ENCODE results near the gene ACYP1. TPM values are rescaled to one million over a fixed set of nuclear protein-coding genes. Genes with fewer than 3 reads are reported as not detected.
"Not testable (repeated sequence)": the region's sequence is repeated elsewhere in the genome, so short reads cannot be mapped to it uniquely, and the experiment has no call there.

Gene ACYP1
- total and polyA plus RNA-seq, 2 experiments from 2014 or later: 7.1 to 19.5 TPM

DNA sequence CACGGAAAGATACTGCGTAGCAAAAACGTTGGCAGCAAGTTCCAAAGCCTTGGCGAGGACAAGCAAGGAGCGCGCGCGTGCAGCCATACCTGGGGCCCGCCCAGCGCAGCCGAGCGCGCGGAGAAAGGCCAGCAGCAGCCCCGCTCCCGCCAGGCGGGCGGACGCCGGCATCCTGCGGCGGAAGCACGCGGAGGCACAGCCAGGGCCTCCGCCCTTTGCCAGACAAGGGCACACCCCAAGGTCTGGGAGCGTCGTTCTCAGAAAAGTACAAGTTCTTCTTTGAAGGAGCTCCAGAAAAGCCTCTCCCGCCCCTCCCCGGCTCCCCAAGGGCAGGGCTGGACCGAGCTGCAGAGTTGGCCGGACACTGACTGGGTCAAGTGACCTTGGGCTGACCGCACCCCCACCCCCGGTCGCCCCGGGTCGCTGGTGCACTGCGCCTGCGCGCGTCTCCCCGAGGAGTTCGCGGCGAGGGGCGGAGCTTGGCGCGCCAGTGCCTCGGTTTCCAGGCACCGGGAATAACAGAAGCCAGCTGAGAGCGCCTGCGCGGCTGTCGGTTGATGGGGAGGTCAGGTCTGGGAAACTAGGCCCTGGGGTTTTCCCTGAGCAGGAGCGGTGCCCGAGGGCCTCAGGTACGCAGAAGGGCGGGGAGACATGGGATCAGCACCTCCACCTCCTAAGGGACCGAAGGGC, 5.4 kb upstream of the ACYP1 start, which contains the start of gene ZC2HC1C:
TSS of gene ZC2HC1C (plus strand) at position 521 of the 690 bp plus-strand sequence. CDS start 933 bp downstream, outside the sequence.
- TF ChIP-seq, protein P1, sequence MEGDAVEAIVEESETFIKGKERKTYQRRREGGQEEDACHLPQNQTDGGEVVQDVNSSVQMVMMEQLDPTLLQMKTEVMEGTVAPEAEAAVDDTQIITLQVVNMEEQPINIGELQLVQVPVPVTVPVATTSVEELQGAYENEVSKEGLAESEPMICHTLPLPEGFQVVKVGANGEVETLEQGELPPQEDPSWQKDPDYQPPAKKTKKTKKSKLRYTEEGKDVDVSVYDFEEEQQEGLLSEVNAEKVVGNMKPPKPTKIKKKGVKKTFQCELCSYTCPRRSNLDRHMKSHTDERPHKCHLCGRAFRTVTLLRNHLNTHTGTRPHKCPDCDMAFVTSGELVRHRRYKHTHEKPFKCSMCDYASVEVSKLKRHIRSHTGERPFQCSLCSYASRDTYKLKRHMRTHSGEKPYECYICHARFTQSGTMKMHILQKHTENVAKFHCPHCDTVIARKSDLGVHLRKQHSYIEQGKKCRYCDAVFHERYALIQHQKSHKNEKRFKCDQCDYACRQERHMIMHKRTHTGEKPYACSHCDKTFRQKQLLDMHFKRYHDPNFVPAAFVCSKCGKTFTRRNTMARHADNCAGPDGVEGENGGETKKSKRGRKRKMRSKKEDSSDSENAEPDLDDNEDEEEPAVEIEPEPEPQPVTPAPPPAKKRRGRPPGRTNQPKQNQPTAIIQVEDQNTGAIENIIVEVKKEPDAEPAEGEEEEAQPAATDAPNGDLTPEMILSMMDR (IDR thresholded peaks at IDR 0.05; ENCODE audit: poor library complexity): no peak
- no peak for TF ChIP-seq EZH2phosphoT487 (IDR thresholded peaks at IDR 0.05; ENCODE audit: low read depth, severe bottlenecking, unreplicated experiment)
- no peak for TF ChIP-seq EZH2 (IDR thresholded peaks at IDR 0.05; ENCODE audit: borderline replicate concordance)
- peak within 1 kb of the TSS; percentile 70 for H2AFZ ChIP-seq
- H3K36me3 ChIP-seq (replicated peaks; ENCODE audit: insufficient read depth, low read depth): no peaks in the 10 kb centered on the region
- peaks cover 11% of the 10 kb centered on the region for H3K79me2 ChIP-seq
- 5% methylated on average over 52 of the region's 58 CpGs for WGBS (ENCODE audit: low lambda C conversion rate, missing lambda C conversion rate)
- no peaks in the 10 kb centered on the region for H3K9me3 ChIP-seq (ENCODE audit: low read depth)
- peak; percentile 96 for DNase-seq (ENCODE audit: low spot score)
- H3K27ac ChIP-seq: peak within 1 kb of the TSS; percentile 87
- H3K27me3 ChIP-seq: no peaks in the 10 kb centered on the region
- H3K9me2 ChIP-seq (replicated peaks; ENCODE audit: insufficient read depth): no peaks in the 10 kb centered on the region
- peaks cover 20% of the 10 kb centered on the region for H3K4me1 ChIP-seq (ENCODE audit: insufficient read depth)
- no peaks in the 10 kb centered on the region for H4K20me1 ChIP-seq (ENCODE audit: insufficient read depth, poor library complexity, severe bottlenecking)
- peak within 1 kb of the TSS; percentile 18 for H3K4me3 ChIP-seq
- peak within 1 kb of the TSS; percentile 82 for H3K4me2 ChIP-seq

DNA sequence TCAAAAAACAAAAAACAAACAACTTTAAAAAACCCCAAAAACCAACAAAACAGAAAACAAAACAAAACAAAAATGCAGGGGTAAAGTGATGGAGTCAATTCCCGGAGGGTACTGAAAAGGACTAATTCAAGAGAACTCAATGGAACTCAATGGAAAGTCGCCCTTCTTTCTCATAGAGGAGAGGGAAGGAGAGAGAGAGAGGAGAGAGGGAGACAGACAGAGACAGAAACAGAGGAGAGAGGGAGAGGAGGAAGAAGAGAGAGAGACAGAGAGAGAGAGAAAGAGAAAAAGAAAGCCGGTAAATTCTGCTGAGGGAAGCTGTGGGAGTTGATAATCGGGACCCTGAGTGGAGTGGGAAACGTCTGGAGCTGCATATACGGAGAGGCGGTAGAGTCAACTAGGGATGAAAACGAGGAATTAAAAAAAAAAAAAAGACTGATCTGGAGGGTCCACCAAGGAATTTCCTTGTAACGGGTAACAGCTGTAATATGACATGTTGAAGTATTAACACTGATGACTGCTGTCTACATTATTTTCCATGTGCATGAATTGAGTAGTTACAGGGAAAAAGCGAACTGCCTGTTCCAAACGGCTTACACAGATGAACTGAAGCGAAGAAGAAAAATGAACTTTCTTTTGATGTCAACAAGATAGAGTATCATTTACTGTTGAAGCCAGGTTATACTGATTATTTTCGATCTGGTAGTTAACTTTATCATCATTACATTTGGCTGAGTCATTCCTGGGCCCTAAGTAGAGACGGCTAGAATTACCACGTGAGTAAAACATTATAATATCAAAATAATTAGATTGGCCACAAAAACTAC, 4.7 kb upstream of the ACYP1 start:
- H3K4me1 ChIP-seq (ENCODE audit: insufficient read depth): peaks cover 20% of the 10 kb centered on the region
- TF ChIP-seq EZH2phosphoT487 (IDR thresholded peaks at IDR 0.05; ENCODE audit: low read depth, severe bottlenecking, unreplicated experiment) (no peak), EZH2 (IDR thresholded peaks at IDR 0.05; ENCODE audit: borderline replicate concordance) (no peak)
- TF ChIP-seq, protein P1 (IDR thresholded peaks at IDR 0.05; ENCODE audit: poor library complexity): no peak
- DNase-seq (ENCODE audit: low spot score): no peak
- H3K9me3 ChIP-seq (ENCODE audit: low read depth): no peaks in the 10 kb centered on the region
- no peaks in the 10 kb centered on the region for H4K20me1 ChIP-seq (ENCODE audit: insufficient read depth, poor library complexity, severe bottlenecking)
- H3K27ac ChIP-seq: peak overlapping the region; percentile 87
- peak overlapping the region; percentile 82 for H3K4me2 ChIP-seq
- peak overlapping the region; percentile 18 for H3K4me3 ChIP-seq
- 17% methylated on average over 15 of the region's 15 CpGs for WGBS (ENCODE audit: low lambda C conversion rate, missing lambda C conversion rate)
- H2AFZ ChIP-seq: peak overlapping the region; percentile 70
- H3K27me3 ChIP-seq: no peaks in the 10 kb centered on the region
- H3K9me2 ChIP-seq (replicated peaks; ENCODE audit: insufficient read depth): no peaks in the 10 kb centered on the region
- no peaks in the 10 kb centered on the region for H3K36me3 ChIP-seq (replicated peaks; ENCODE audit: insufficient read depth, low read depth)
- peaks cover 11% of the 10 kb centered on the region for H3K79me2 ChIP-seq

DNA sequence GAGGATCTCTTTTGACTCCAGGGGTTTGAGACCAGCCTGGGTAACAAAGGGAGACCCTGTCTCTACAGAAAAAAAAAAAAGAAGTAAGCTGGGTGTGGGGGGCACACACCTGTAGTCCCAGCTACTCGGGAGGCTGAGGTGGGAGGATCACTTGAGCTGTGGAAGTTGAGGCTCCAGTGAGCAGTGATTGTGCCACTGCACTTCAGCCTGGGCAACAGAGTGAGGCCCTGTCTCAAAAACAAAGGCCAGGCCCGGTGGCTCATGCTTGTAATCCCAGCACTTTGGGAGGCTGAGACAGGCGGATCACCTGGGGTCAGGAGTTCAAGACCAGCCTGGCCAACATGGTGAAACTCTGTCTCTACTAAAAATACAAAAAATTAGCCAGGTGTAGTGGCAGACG, 3.9 kb upstream of the ACYP1 start:
- Histone ChIP-seq H3K4me1 (ENCODE audit: insufficient read depth) (peaks cover 26% of the 10 kb centered on the region), H3K4me2 (peak overlapping the region; percentile 82), H3K79me2 (peaks cover 17% of the 10 kb centered on the region)
- not testable (repeated sequence) for H3K27me3 ChIP-seq; H3K9me3 ChIP-seq (ENCODE audit: low read depth); H3K27ac ChIP-seq; H2AFZ ChIP-seq; H3K4me3 ChIP-seq; DNase-seq (ENCODE audit: low spot score); H4K20me1 ChIP-seq (ENCODE audit: insufficient read depth, poor library complexity, severe bottlenecking); H3K9me2 ChIP-seq (replicated peaks; ENCODE audit: insufficient read depth); H3K36me3 ChIP-seq (replicated peaks; ENCODE audit: insufficient read depth, low read depth)
- 91% methylated on average over 4 of the region's 4 CpGs for WGBS (ENCODE audit: low lambda C conversion rate, missing lambda C conversion rate)

DNA sequence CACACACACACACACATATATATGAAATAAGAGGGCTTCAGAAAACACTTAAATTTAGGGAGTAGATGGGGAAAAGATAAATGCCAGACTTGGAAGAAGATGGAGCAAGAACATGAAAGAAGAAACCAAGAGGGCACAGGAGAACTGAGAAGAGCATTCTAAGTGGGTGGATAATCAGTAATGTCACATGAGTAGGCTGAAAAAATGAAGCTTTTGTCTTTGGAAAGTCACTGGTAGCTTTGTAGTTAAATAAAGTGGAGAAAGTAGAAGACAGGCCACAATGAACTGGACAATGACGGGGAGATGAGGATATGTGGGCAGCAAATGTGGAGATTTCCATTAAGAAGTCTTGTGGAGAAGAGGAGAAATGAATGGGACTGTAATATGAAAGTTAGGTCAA, 3.4 kb upstream of the ACYP1 start:
- DNase-seq (ENCODE audit: low spot score): no peak
- Histone ChIP-seq H3K79me2 (peaks cover 17% of the 10 kb centered on the region), H2AFZ (no peak overlapping the region), H3K27me3 (no peaks in the 10 kb centered on the region), H3K4me1 (ENCODE audit: insufficient read depth) (peaks cover 26% of the 10 kb centered on the region), H3K4me3 (no peak overlapping the region), H3K36me3 (replicated peaks; ENCODE audit: insufficient read depth, low read depth) (no peaks in the 10 kb centered on the region), H3K27ac (no peak overlapping the region), H3K4me2 (no peak overlapping the region), H4K20me1 (ENCODE audit: insufficient read depth, poor library complexity, severe bottlenecking) (no peaks in the 10 kb centered on the region), H3K9me3 (ENCODE audit: low read depth) (no peaks in the 10 kb centered on the region), H3K9me2 (replicated peaks; ENCODE audit: insufficient read depth) (no peaks in the 10 kb centered on the region)
- 89% methylated on average over 1 of the region's 1 CpG for WGBS (ENCODE audit: low lambda C conversion rate, missing lambda C conversion rate)
- TF ChIP-seq, protein P1 (IDR thresholded peaks at IDR 0.05; ENCODE audit: poor library complexity): no peak
- TF ChIP-seq EZH2phosphoT487 (IDR thresholded peaks at IDR 0.05; ENCODE audit: low read depth, severe bottlenecking, unreplicated experiment) (no peak), EZH2 (IDR thresholded peaks at IDR 0.05; ENCODE audit: borderline replicate concordance) (no peak)

Data from hepatocyte (in vitro differentiated cells).